ENCODE measurements around the gene FYN. TPM values are rescaled to one million over a fixed set of nuclear protein-coding genes. Genes with fewer than 3 reads are reported as not detected.

Gene FYN
- polyA plus RNA-seq, 4 donors = 118 to 171 (median 150) TPM

GRCh38 chr6:111759331-111759835 is 113.9 kb downstream of the FYN start:
- no peak for DNase-seq (ENCODE audit: low read depth in 4 of 4, low spot score in 3 of 4)

- DNase-seq (ENCODE audit: low read depth in 4 of 4, low spot score in 3 of 4) = no peak
Measured at GRCh38 chr6:111758608-111759329, 114.5 kb downstream of the FYN start.

DNA sequence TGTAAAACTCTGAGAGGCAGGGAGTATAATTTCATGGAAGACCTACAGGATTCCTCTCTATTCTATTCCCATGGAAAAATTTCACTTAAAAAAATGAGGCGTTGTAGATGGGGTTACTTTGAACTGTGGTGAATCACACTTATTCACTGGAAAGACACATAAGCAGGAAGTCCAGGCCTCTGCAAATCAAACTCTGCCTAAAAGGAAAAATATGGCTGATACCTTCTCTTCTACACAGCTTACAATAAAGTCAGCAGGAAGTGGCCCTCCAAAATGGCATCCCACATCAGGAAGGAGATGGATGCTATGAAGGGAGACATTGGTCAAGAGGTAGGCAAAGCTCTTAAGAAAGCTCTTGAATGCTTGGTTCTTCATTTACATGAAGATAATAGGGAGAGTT is 115.9 kb downstream of the FYN start:
- DNase-seq (ENCODE audit: low read depth in 4 of 4, low spot score in 3 of 4) = no peak

- no peak for DNase-seq (ENCODE audit: low read depth in 4 of 4, low spot score in 3 of 4)
Measured at GRCh38 chr6:111754423-111754822, 118.8 kb downstream of the FYN start.

DNA sequence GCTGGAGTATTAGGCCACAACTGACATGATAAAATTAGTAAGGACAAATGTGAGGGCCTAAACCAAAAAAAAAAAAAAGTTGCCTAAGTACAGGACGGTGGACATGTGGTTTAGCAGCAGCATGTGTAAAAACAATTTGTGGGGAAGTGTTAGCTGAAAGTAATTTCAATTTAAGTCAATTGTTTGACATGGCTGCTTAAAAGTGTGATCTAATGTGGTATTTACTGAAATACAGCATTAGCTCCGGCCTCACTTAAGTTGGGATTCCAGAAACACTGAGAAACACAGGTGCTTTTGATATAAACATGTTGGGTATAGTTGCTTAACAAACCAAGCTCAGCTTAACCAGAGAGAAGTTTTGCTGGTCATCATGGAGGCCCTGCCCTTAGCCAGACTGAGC is 119.7 kb downstream of the FYN start:
- DNase-seq (ENCODE audit: low read depth in 4 of 4, low spot score in 3 of 4) = no peak

DNA sequence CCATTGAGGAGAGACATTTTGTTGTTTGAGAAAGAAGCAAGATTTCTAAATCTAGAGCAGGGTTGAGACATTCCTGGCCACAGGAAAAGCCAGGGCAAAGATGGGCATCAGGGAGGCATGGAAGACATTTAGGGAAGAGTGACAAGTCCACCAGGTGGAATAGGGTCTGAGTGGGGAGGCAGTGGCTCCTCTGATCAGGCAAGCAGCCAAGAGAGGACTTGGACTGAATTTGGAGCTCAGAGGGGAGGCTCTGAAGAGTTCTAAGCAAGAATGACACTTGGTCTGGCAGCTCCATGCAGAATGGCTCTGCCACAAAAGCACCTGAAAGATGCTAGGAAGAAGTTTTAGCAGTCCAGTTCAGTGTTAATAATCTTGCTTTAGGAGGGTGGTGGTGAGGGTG is 120.8 kb downstream of the FYN start:
- DNase-seq (ENCODE audit: low read depth in 4 of 4, low spot score in 3 of 4) = no peak

- no peak for DNase-seq (ENCODE audit: low read depth in 4 of 4, low spot score in 3 of 4)
Measured at GRCh38 chr6:111750753-111751673, 122.2 kb downstream of the FYN start.

DNA sequence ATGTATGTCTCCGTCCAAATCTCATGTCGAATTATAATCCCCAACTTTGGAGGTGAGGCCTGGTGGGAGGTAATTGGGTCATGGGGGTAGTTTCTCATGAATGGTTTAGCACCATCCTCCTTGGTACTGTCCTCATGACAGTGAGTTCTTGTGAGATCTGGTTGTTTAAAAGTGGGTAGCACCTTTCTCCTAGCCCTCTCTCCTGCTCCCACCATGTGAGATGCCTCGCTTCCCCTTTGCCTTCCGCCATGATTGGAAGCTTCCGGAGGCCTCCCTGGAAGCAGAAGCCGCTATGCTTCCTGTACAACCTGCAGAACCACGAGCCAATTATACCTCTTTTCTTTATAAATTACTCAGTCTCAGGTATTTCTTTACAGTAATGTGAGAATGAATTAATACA is 123.1 kb downstream of the FYN start:
- no peak for DNase-seq (ENCODE audit: low read depth in 4 of 4, low spot score in 3 of 4)

GRCh38 chr6:111748231-111748647 is 125.0 kb downstream of the FYN start:
- no peak for DNase-seq (ENCODE audit: low read depth in 4 of 4, low spot score in 3 of 4)

DNA sequence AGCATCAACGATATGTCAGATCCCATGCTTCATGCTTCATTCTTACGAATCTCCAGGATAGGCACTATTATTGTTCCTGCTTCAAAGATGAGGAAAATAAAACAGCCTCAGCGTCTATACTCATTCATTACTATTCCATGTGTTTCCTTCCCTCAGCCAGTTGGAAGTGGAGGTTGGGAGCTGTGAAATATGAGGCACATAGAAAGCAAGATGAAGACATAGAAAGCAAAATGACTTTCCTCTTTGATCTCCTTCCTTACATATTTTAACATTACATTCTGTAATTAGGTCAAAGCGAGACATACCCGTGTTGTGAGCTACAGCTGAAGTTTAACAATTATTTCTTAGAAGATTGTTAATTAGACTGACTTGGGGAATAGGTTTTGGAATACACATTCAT is 125.4 kb downstream of the FYN start:
- DNase-seq (ENCODE audit: low read depth in 4 of 4, low spot score in 3 of 4) = no peak

GRCh38 chr6:111747396-111747795 is 125.9 kb downstream of the FYN start:
- DNase-seq (ENCODE audit: low read depth in 4 of 4, low spot score in 3 of 4) = no peak

DNA sequence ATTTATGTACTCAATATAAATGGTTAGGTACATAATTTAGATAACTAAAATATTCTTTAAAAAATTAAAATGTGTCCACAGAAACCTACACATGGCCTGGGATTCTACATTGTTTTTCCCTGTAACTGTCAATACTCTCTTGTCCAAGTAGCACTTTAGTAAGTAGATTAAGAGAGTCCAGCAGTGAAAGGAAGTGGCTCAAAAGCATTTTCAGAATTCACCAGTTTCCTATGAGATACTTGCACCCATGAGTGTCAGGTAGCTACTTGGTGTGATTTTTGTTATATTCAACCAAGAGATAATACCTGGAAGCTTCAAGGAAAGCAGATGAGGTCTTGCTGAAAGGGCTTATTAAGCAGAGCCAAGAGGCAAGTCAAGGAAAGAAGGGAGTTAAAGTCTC is 126.3 kb downstream of the FYN start:
- no peak for DNase-seq (ENCODE audit: low read depth in 4 of 4, low spot score in 3 of 4)

GRCh38 chr6:111745636-111746035 is 127.6 kb downstream of the FYN start:
- DNase-seq (ENCODE audit: low read depth in 4 of 4, low spot score in 3 of 4) = no peak

- no peak for DNase-seq (ENCODE audit: low read depth in 4 of 4, low spot score in 3 of 4)
Measured at GRCh38 chr6:111745186-111745585, 128.1 kb downstream of the FYN start.

- no peak for DNase-seq (ENCODE audit: low read depth in 4 of 4, low spot score in 3 of 4)
Measured at GRCh38 chr6:111743862-111744692, 129.2 kb downstream of the FYN start.

GRCh38 chr6:111743360-111743759 is 129.9 kb downstream of the FYN start:
- DNase-seq (ENCODE audit: low read depth in 4 of 4, low spot score in 3 of 4) = no peak

GRCh38 chr6:111741177-111741952 is 131.9 kb downstream of the FYN start:
- no peak for DNase-seq (ENCODE audit: low read depth in 4 of 4, low spot score in 3 of 4)

DNA sequence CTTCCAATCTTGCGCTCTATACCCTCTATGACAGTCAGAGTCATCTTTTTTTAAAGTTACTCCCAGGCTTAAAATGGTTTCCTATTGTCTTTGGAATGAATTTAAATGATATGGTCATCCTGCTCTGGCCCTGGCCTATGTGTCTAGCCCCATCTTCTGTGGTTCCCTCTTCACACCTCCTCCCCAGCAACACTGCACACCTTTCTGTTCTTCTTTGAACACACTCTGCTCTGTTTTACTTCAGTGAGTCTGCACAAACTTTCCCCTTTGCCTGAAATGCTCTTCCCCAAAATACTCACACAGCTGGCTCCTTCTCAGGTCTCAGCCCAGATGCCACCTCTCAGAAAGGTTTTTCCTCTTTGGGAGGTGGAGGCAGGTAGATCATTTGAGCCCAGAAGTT is 132.7 kb downstream of the FYN start:
- no peak for DNase-seq (ENCODE audit: low read depth in 4 of 4, low spot score in 3 of 4)

DNA sequence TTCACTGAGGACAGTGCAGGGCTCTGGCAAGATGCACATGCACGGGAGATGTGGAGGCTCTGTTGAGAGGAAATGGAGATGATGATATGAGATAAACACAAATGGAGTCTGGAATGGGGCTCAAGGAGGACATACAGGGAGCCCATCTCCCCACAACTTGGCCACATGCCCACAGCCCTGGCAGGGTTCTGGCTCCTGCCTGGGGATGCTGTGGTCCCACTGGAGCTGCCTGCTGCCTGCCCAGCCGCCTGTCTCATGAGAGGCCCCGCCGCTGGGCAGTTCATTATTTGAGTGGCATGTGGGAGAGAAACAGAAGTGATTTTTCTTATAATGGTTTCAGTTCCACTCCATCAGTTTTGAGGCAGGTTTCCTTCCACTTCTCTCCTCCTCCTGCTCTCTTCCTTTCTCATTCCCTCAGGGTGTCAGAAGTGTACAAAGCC is 134.0 kb downstream of the FYN start:
- DNase-seq (ENCODE audit: low read depth in 4 of 4, low spot score in 3 of 4) = no peak

GRCh38 chr6:111738631-111739030 is 134.6 kb downstream of the FYN start:
- no peak for DNase-seq (ENCODE audit: low read depth in 4 of 4, low spot score in 3 of 4)
